K562 (cell line): ENCODE results near the gene ACAP3. TPM values are rescaled to one million over a fixed set of nuclear protein-coding genes. Genes with fewer than 3 reads are reported as not detected.

Source experiments
- KDM1A ChIP-seq, 2 experiments: fragments of 450-650 bp; IDR thresholded peaks; 2 replicates each; pipeline ENCODE4 v1.6.1; 2016; ENCODE audit warnings: mild to moderate bottlenecking in 2 of 2
- MAX ChIP-seq: sonication (generic); formaldehyde crosslinking; IDR thresholded peaks from 2 replicates; pipeline ENCODE4 v1.9.0; 2022; ENCODE audit warnings: mild to moderate bottlenecking, missing genetic modification reagents
- NR2C2 ChIP-seq, 2 experiments: fragments of 200-800 bp in 1 of 2; sonication (Bioruptor generic) in 1 of 2; sonication (generic) in 1 of 2; formaldehyde crosslinking in 1 of 2; IDR thresholded peaks; 2 replicates each; pipeline versions ENCODE4 v1.6.1 to v1.8.0; 2016 to 2022; ENCODE audit warnings: mild to moderate bottlenecking in 1 of 2, missing compliant biosample characterization in 1 of 2, missing genetic modification characterization in 1 of 2, missing genetic modification reagents in 1 of 2
- POLR2AphosphoS2 ChIP-seq: IDR thresholded peaks from 2 replicates; pipeline ENCODE4 v1.6.1; 2012; ENCODE audit warnings: low read length, improper control_type of control experiment
- POLR2H ChIP-seq: IDR thresholded peaks from 2 replicates; pipeline ENCODE4 v1.6.1; 2016; ENCODE audit warnings: missing genetic modification characterization, low read depth, mild to moderate bottlenecking, control low read depth, missing compliant biosample characterization, moderate library complexity
- SRSF1 ChIP-seq: fragments of 200-400 bp; formaldehyde crosslinking; IDR thresholded peaks from 2 replicates; pipeline ENCODE4 v1.6.1; 2017; ENCODE audit warnings: mild to moderate bottlenecking, low read depth, low read length, moderate library complexity
- ZNF143 ChIP-seq: sonication (generic); formaldehyde crosslinking; IDR thresholded peaks from 2 replicates; pipeline ENCODE4 v1.9.0; 2022; ENCODE audit warnings: mild to moderate bottlenecking, missing genetic modification reagents
- polyA plus RNA-seq, 8 experiments: library from polyadenylated mRNA; depleted of rRNA in 4 of 8; stranded (reverse) in 5 of 8; unstranded in 3 of 8; fragments of >200 nt; fragmentation: Nextera tagmentation in 2 of 8; fragmentation: Illumina TruSeq in 1 of 8; extraction: Ambion mirVana in 2 of 8; extraction: Trizol in 1 of 8; gene quantifications; 2 replicates each; pipeline versions ENCODE4 v1.2.1 to v1.2.3, GENCODE V29; 2011 to 2014; ENCODE audit warnings: inconsistent platforms in 1 of 8, missing spikeins in 1 of 8
- total RNA-seq, 7 experiments: library from RNA; depleted of rRNA in 6 of 7; stranded (reverse); fragments of >200 nt in 6 of 7; fragmentation: Illumina TruSeq in 2 of 7; extraction: Trizol in 2 of 7; gene quantifications; 2 replicates each; pipeline versions ENCODE4 v1.2.1 to v1.2.3, GENCODE V29; 2011 to 2021; ENCODE audit warnings: low replicate concordance in 1 of 7
- TF ChIP-seq, protein P1 (sequence below): sonication (generic); formaldehyde crosslinking; IDR thresholded peaks from 2 replicates; pipeline ENCODE4 v1.8.1; 2022; ENCODE audit warnings: missing genetic modification reagents

ACAP3 gene
- total and polyA plus RNA-seq, 9 of the 15 experiments (the other 6 are each of a cell fraction or from before 2014, with no cell fraction given): 0.01 to 49.0 (median 12.0) TPM

DNA sequence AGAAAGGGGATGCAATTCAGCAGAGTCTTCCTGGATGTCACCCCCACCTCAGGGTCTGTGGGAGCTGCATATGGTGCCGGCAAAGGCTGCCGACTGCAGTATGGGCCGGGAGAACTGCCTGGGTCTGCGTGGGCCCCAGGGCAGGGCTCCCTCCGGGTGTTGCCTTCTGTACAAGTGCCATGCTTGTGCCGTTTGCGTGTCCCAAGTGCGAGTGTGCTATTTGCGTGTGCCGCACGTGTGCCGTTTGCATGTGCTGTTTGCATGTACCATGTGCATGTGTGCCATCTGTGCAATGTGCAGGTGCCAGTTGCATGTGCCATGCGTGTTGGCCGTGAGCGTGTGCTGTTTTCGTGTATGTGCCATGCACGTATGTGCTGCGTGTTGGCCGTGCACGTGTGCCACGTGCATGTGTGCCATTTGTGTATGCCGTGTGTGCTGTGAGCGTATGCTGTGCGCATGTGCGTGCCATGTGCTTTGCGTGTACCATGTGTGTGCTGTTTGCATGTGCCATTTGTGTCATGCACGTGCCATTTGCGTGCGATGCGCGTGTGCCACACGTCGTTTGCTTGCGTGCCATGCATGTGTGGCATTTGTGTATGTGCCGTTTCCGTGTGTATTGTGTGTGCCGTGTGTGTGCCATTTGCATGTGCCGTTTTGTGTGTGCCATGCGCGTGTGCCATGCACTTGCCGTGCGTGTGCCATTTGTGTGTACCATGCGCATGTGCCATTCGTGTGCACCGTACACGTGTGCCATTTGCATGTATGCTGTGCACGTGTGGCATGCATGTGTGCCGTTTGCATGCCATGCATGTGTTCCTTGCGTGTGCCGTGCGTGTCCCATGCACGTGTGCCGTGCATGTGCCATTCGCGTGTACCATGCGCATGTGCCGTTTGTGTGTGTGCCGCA lies 21.8 kb upstream of the ACAP3 start (continued):
- TF ChIP-seq KDM1A (IDR thresholded peaks at IDR 0.05) (peak in 1 of 2 experiments; percentile 59; a peak in 1 of 4 replicates), NR2C2 (CRISPR knock-in tag; IDR thresholded peaks at IDR 0.05) (0 out of 2 replicates have a peak, but pooled peaks have one; percentile 68), NR2C2 (tag; IDR thresholded peaks at IDR 0.05) (no peak), MAX (CRISPR knock-in tag) (peak; percentile 81), POLR2AphosphoS2 (peak; percentile 45; the same call in 1 of the 2 replicates), ZNF143 (CRISPR knock-in tag) (peak; percentile 49; the same call in 1 of the 2 replicates), POLR2H (tag) (no peak), SRSF1 (0 out of 2 replicates have a peak, but pooled peaks have one; percentile 58)
- TF ChIP-seq, protein P1, sequence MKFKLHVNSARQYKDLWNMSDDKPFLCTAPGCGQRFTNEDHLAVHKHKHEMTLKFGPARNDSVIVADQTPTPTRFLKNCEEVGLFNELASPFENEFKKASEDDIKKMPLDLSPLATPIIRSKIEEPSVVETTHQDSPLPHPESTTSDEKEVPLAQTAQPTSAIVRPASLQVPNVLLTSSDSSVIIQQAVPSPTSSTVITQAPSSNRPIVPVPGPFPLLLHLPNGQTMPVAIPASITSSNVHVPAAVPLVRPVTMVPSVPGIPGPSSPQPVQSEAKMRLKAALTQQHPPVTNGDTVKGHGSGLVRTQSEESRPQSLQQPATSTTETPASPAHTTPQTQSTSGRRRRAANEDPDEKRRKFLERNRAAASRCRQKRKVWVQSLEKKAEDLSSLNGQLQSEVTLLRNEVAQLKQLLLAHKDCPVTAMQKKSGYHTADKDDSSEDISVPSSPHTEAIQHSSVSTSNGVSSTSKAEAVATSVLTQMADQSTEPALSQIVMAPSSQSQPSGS: 0 out of 2 replicates have a peak, but pooled peaks have one; percentile 40
